ENCODE data around the gene PTCH2.

The PTCH2 gene

DNA sequence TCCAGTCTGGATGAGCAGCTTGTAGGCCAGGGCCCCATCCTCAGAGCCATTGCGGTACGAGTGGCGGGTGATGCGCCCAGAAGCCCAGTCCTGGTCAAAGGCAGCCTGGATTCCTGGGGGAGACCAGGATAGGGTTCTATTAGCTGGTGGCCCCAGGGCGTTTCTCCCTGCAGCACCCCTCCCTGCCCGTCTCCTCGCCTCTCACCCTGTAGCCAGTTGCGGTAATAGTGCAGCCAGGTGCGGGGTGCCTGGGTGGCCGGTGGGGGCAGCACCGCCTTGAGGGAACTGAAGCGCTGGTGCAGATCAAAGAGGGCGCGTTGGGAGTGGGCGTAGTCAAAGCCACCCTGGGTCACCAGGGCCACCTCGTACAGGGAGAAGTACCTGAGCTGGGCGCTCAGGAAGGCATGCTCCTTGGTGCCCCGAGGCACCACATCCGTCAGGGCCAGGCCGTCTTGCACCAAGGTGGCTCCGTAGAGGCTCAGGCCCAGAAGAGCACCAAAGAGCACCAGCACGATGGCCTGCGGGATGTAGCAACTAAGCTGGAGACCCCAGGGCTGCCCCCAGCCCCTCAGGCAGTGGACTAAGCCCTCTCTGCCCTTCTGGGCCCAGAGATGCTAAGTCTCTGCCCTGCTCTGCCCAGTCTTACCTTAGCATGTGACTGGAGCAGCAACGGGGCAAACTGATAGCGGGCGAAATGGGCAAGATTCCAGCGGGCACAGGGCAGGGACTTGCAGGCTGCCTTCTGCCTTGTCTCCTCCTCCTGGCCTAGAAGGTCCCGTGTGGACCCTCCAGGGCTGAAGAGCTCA lies 15.7 kb downstream of the PTCH2 start (continued):
- TF ChIP-seq ZNF169 (tag by site-specific recombination; IDR thresholded peaks at IDR 0.05) = no peak
- TF ChIP-seq, protein P1, sequence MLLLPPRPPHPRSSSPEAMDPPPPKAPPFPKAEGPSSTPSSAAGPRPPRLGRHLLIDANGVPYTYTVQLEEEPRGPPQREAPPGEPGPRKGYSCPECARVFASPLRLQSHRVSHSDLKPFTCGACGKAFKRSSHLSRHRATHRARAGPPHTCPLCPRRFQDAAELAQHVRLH (tag by site-specific recombination; IDR thresholded peaks at IDR 0.05) = no peak
- TF ChIP-seq, protein P2, sequence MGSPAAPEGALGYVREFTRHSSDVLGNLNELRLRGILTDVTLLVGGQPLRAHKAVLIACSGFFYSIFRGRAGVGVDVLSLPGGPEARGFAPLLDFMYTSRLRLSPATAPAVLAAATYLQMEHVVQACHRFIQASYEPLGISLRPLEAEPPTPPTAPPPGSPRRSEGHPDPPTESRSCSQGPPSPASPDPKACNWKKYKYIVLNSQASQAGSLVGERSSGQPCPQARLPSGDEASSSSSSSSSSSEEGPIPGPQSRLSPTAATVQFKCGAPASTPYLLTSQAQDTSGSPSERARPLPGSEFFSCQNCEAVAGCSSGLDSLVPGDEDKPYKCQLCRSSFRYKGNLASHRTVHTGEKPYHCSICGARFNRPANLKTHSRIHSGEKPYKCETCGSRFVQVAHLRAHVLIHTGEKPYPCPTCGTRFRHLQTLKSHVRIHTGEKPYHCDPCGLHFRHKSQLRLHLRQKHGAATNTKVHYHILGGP (tag by site-specific recombination; IDR thresholded peaks at IDR 0.05) = no peak
- TF ChIP-seq ZNF133 (tag by site-specific recombination; IDR thresholded peaks at IDR 0.05) = no peak

DNA sequence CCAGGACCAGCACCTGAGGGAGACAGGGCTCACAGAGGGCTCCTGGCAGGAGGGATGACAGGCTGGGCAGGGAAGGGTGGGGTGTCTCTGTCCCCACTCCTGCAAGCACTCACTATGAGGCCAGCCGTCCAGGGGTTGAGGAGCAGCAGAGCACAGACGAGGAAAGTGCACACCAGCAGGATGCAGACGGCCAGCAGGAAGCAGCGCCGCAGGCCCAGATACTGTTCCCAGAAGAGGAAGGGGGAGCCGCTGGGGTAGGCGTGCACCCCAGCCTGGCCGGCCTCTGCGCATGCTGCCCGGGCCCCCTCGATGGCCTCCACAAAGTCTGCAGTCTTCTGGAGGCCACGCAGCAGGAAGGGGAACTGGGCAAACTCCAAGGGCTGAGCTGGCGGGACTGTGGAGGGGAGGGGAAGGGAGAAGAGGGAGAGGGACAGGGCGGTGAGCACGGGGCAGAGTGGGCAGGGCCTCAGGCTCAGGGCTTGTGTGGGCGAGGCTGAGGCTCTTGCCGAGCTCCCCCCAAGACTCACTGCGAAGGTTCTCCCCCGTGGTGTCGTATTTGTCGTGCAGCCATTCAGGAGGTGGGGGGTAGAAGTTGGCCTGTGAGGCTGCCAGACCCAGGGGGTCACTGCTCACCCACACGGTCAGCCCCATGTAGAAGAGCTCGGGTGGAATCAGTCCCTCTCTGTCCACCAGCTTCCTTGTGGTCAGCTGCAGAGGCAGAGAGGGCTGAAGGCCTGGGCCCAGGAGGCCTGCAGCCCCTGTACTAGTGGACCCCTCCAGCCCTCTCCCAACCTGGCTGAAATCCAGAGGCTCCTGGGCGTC lies 16.5 kb downstream of the PTCH2 start:
- Histone ChIP-seq H3K9me3 (ENCODE audit: control insufficient read depth, insufficient read depth, low read depth, low read length) (no peaks in the 10 kb centered on the region), H3K36me3 (ENCODE audit: control insufficient read depth in 2 of 2, insufficient read depth in 1 of 2, low read length in 2 of 2) (peaks cover 0 to 32% of the 10 kb centered on the region in 2 experiments; a peak in 1 of 3 replicates), H3K27ac (ENCODE audit: extremely low read depth, low read depth, low read length) (no peak overlapping the region), H3K4me3 (ENCODE audit: low read depth, low read length) (no peak overlapping the region), H3K4me1 (ENCODE audit: control insufficient read depth, insufficient read depth, low read length) (peaks cover 8% of the 10 kb centered on the region)
- ChIA-PET POLR2A (interaction anchor here (1.4 kb wide), 1 partner anchor 16 kb away, joined by 3 read pairs; the partner anchor contains the start of gene PTCH2), CTCF (interaction anchor here (1.6 to 2.5 kb wide), 2 partner anchors 9 to 26 kb away, joined by 4 to 6 read pairs; partner anchors contain the start of gene PLK3)
- TF ChIP-seq, protein P3, sequence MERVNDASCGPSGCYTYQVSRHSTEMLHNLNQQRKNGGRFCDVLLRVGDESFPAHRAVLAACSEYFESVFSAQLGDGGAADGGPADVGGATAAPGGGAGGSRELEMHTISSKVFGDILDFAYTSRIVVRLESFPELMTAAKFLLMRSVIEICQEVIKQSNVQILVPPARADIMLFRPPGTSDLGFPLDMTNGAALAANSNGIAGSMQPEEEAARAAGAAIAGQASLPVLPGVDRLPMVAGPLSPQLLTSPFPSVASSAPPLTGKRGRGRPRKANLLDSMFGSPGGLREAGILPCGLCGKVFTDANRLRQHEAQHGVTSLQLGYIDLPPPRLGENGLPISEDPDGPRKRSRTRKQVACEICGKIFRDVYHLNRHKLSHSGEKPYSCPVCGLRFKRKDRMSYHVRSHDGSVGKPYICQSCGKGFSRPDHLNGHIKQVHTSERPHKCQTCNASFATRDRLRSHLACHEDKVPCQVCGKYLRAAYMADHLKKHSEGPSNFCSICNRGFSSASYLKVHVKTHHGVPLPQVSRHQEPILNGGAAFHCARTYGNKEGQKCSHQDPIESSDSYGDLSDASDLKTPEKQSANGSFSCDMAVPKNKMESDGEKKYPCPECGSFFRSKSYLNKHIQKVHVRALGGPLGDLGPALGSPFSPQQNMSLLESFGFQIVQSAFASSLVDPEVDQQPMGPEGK (tag by site-specific recombination; IDR thresholded peaks at IDR 0.05) = 0 out of 2 replicates have a peak, but pooled peaks have one; percentile 29
- TF ChIP-seq ZNF366 (tag by site-specific recombination; conservative IDR thresholded peaks at IDR 0.05) (no peak), FEZF1 (tag by site-specific recombination; IDR thresholded peaks at IDR 0.05) (no peak), ZNF184 (tag by site-specific recombination; IDR thresholded peaks at IDR 0.05) (no peak), ZNF433 (tag by site-specific recombination; IDR thresholded peaks at IDR 0.05; ENCODE audit: low read depth) (no peak), BCL11A (tag by site-specific recombination; IDR thresholded peaks at IDR 0.05; ENCODE audit: low read depth) (no peak), HOXC10 (CRISPR knock-in tag; IDR thresholded peaks at IDR 0.05) (no peak), GLIS2 (tag by site-specific recombination; IDR thresholded peaks at IDR 0.05) (0 out of 2 replicates have a peak, but pooled peaks have one; percentile 45), ZNF214 (tag by site-specific recombination; IDR thresholded peaks at IDR 0.05; ENCODE audit: borderline replicate concordance) (no peak), GLIS1 (tag by site-specific recombination; IDR thresholded peaks at IDR 0.05) (peak; percentile 90), EGR2 (tag by site-specific recombination; IDR thresholded peaks at IDR 0.05; ENCODE audit: low read depth) (peak; percentile 62), ZNF549 (tag by site-specific recombination; IDR thresholded peaks at IDR 0.05) (no peak), ZIC2 (tag by site-specific recombination; IDR thresholded peaks at IDR 0.05) (peak; percentile 63), OSR2 (tag by site-specific recombination; IDR thresholded peaks at IDR 0.05) (no peak), ZFHX2 (tag by site-specific recombination; conservative IDR thresholded peaks at IDR 0.05) (peak; percentile 46; the same call in 1 of the 2 replicates), ZNF155 (tag by site-specific recombination; IDR thresholded peaks at IDR 0.05) (no peak)
- TF ChIP-seq, protein P4, sequence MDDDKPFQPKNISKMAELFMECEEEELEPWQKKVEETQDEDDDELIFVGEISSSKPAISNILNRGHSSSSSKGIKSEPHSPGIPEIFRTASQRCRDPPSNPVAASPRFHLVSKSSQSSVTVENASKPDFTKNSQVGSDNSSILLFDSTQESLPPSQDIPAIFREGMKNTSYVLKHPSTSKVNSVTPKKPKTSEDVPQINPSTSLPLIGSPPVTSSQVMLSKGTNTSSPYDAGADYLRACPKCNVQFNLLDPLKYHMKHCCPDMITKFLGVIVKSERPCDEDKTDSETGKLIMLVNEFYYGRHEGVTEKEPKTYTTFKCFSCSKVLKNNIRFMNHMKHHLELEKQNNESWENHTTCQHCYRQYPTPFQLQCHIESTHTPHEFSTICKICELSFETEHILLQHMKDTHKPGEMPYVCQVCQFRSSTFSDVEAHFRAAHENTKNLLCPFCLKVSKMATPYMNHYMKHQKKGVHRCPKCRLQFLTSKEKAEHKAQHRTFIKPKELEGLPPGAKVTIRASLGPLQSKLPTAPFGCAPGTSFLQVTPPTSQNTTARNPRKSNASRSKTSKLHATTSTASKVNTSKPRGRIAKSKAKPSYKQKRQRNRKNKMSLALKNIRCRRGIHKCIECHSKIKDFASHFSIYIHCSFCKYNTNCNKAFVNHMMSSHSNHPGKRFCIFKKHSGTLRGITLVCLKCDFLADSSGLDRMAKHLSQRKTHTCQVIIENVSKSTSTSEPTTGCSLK (tag by site-specific recombination; IDR thresholded peaks at IDR 0.05) = no peak
- TF ChIP-seq, protein P5, sequence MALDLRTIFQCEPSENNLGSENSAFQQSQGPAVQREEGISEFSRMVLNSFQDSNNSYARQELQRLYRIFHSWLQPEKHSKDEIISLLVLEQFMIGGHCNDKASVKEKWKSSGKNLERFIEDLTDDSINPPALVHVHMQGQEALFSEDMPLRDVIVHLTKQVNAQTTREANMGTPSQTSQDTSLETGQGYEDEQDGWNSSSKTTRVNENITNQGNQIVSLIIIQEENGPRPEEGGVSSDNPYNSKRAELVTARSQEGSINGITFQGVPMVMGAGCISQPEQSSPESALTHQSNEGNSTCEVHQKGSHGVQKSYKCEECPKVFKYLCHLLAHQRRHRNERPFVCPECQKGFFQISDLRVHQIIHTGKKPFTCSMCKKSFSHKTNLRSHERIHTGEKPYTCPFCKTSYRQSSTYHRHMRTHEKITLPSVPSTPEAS (tag by site-specific recombination; IDR thresholded peaks at IDR 0.05) = no peak
- TF ChIP-seq, protein P6, sequence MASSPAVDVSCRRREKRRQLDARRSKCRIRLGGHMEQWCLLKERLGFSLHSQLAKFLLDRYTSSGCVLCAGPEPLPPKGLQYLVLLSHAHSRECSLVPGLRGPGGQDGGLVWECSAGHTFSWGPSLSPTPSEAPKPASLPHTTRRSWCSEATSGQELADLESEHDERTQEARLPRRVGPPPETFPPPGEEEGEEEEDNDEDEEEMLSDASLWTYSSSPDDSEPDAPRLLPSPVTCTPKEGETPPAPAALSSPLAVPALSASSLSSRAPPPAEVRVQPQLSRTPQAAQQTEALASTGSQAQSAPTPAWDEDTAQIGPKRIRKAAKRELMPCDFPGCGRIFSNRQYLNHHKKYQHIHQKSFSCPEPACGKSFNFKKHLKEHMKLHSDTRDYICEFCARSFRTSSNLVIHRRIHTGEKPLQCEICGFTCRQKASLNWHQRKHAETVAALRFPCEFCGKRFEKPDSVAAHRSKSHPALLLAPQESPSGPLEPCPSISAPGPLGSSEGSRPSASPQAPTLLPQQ (tag by site-specific recombination; IDR thresholded peaks at IDR 0.05) = no peak
- TF ChIP-seq, protein P7, sequence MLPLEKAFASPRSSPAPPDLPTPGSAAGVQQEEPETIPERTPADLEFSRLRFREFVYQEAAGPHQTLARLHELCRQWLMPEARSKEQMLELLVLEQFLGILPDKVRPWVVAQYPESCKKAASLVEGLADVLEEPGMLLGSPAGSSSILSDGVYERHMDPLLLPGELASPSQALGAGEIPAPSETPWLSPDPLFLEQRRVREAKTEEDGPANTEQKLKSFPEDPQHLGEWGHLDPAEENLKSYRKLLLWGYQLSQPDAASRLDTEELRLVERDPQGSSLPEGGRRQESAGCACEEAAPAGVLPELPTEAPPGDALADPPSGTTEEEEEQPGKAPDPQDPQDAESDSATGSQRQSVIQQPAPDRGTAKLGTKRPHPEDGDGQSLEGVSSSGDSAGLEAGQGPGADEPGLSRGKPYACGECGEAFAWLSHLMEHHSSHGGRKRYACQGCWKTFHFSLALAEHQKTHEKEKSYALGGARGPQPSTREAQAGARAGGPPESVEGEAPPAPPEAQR (tag by site-specific recombination; IDR thresholded peaks at IDR 0.05) = no peak

Measured in HEK293 (cell line).